ENCODE data around the gene IL16.

DNA sequence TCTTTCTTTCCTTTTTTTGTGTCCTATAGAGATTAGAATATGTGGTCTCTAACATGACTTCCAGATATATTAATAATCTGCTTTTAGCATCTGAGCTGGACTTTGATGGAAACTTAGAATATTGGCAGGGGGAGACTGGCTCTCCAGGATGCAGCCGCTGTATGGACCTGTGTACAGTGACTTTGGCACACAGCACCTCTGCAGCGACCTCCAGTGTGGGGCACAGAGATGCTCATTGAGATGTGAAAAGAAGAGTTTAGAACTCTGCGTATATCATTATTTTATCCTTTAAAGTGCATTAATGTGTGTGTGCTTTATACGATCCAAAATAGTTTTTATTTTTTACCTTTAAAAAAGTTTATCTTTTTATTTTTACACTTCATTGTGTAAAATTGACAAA lies 44.3 kb upstream of the IL16 start:
- TF ChIP-seq POLR2A (IDR thresholded peaks at IDR 0.05; ENCODE audit: low read depth, low read length) = no peak
- TF ChIP-seq TAF1 (IDR thresholded peaks at IDR 0.05; ENCODE audit: borderline replicate concordance, low read depth, low read length) = no peak
- TF ChIP-seq POLR2AphosphoS5 (IDR thresholded peaks at IDR 0.05; ENCODE audit: low read depth, low read length) = no peak
